Measurements from ENCODE around the gene CT45A1. TPM values are rescaled to one million over a fixed set of nuclear protein-coding genes. Genes with fewer than 3 reads are reported as not detected.
A peak's percentile ranks its signal among the peaks of the same experiment; 100 is the strongest.
"Not testable (repeated sequence)": the region's sequence is repeated elsewhere in the genome, so short reads cannot be mapped to it uniquely, and the experiment has no call there.

CT45A1 gene
- total RNA-seq, 2 experiments from 2014 or later = not detected

GRCh38 chrX:135707880-135708279, 5.6 kb upstream of the CT45A1 start:
- H3K9me2 ChIP-seq (ENCODE audit: insufficient read depth, low read length) = no peaks in the 10 kb centered on the region
- TF ChIP-seq CTCF (conservative IDR thresholded peaks at IDR 0.05; ENCODE audit: low read length) (peak; percentile 67), EZH2phosphoT487 (IDR thresholded peaks at IDR 0.05; ENCODE audit: borderline replicate concordance, low read depth, low read length) (no peak)
- no peak overlapping the region for H2AFZ ChIP-seq (ENCODE audit: low read length)
- no peak overlapping the region for H3K27ac ChIP-seq (ENCODE audit: low read depth, low read length, poor library complexity, severe bottlenecking)
- BruUV-seq (replicated peaks) = no TSS peak
- intact Hi-C loops (cut with micrococcal nuclease; ENCODE audit: unreplicated experiment) = no loop called here
- H3K9me3 ChIP-seq (ENCODE audit: low read length) = no peaks in the 10 kb centered on the region
- ChIA-PET CTCF (ENCODE audit: unreplicated experiment) (no interaction called here), POLR2A (no interaction called here)
- H3K36me3 ChIP-seq (ENCODE audit: insufficient read depth, low read length) = no peaks in the 10 kb centered on the region
- no peaks in the 10 kb centered on the region for H3K79me2 ChIP-seq (ENCODE audit: insufficient read depth, low read depth, low read length)
- H3K4me3 ChIP-seq (ENCODE audit: low read depth, low read length, poor library complexity, severe bottlenecking) = no peak overlapping the region
- no peaks in the 10 kb centered on the region for H4K20me1 ChIP-seq (ENCODE audit: insufficient read depth, low read length)
- peak; percentile 34 for DNase-seq (ENCODE audit: low spot score)
- no peaks in the 10 kb centered on the region for H3K4me1 ChIP-seq (ENCODE audit: insufficient read depth, low read length, poor library complexity, severe bottlenecking)
- H3K4me2 ChIP-seq (ENCODE audit: low read length) = no peak overlapping the region

GRCh38 chrX:135713795-135714194, 356 bp downstream of the CT45A1 start:
- no peak overlapping the region for H2AFZ ChIP-seq (ENCODE audit: low read length)
- H4K20me1 ChIP-seq (ENCODE audit: insufficient read depth, low read length) = no peaks in the 10 kb centered on the region
- TF ChIP-seq EZH2phosphoT487 (IDR thresholded peaks at IDR 0.05; ENCODE audit: borderline replicate concordance, low read depth, low read length) (no peak), CTCF (conservative IDR thresholded peaks at IDR 0.05; ENCODE audit: low read length) (no peak)
- ChIA-PET CTCF (ENCODE audit: unreplicated experiment) (no interaction called here), POLR2A (no interaction called here)
- no peak overlapping the region for H3K4me2 ChIP-seq (ENCODE audit: low read length)
- no peaks in the 10 kb centered on the region for H3K79me2 ChIP-seq (ENCODE audit: insufficient read depth, low read depth, low read length)
- no peak for DNase-seq (ENCODE audit: low spot score)
- BruUV-seq (replicated peaks) = no TSS peak
- H3K9me3 ChIP-seq (ENCODE audit: low read length) = no peaks in the 10 kb centered on the region
- no peak overlapping the region for H3K4me3 ChIP-seq (ENCODE audit: low read depth, low read length, poor library complexity, severe bottlenecking)
- no peaks in the 10 kb centered on the region for H3K36me3 ChIP-seq (ENCODE audit: insufficient read depth, low read length)
- H3K9me2 ChIP-seq (ENCODE audit: insufficient read depth, low read length) = no peaks in the 10 kb centered on the region
- H3K4me1 ChIP-seq (ENCODE audit: insufficient read depth, low read length, poor library complexity, severe bottlenecking) = no peaks in the 10 kb centered on the region
- H3K27ac ChIP-seq (ENCODE audit: low read depth, low read length, poor library complexity, severe bottlenecking) = no peak overlapping the region
- intact Hi-C loops (cut with micrococcal nuclease; ENCODE audit: unreplicated experiment) = no loop called here

GRCh38 chrX:135734666-135735065, 21.2 kb downstream of the CT45A1 start:
- H3K9me3 ChIP-seq (ENCODE audit: low read length); H3K4me3 ChIP-seq (ENCODE audit: low read depth, low read length, poor library complexity, severe bottlenecking); H2AFZ ChIP-seq (ENCODE audit: low read length); POLR2A ChIA-PET; DNase-seq (ENCODE audit: low spot score); H3K79me2 ChIP-seq (ENCODE audit: insufficient read depth, low read depth, low read length); H3K27ac ChIP-seq (ENCODE audit: low read depth, low read length, poor library complexity, severe bottlenecking); H3K9me2 ChIP-seq (ENCODE audit: insufficient read depth, low read length); H3K4me2 ChIP-seq (ENCODE audit: low read length); intact Hi-C loops (cut with micrococcal nuclease; ENCODE audit: unreplicated experiment); H3K4me1 ChIP-seq (ENCODE audit: insufficient read depth, low read length, poor library complexity, severe bottlenecking); H3K36me3 ChIP-seq (ENCODE audit: insufficient read depth, low read length); H4K20me1 ChIP-seq (ENCODE audit: insufficient read depth, low read length); CTCF ChIA-PET (ENCODE audit: unreplicated experiment); BruUV-seq (replicated peaks): not testable (repeated sequence)

All from OCI-LY7 (cell line).